ENCODE measurements around the gene GALNT10.

GRCh38 chr5:154428208-154428607, 237.7 kb downstream of the GALNT10 start:
- TF ChIP-seq, protein P1, sequence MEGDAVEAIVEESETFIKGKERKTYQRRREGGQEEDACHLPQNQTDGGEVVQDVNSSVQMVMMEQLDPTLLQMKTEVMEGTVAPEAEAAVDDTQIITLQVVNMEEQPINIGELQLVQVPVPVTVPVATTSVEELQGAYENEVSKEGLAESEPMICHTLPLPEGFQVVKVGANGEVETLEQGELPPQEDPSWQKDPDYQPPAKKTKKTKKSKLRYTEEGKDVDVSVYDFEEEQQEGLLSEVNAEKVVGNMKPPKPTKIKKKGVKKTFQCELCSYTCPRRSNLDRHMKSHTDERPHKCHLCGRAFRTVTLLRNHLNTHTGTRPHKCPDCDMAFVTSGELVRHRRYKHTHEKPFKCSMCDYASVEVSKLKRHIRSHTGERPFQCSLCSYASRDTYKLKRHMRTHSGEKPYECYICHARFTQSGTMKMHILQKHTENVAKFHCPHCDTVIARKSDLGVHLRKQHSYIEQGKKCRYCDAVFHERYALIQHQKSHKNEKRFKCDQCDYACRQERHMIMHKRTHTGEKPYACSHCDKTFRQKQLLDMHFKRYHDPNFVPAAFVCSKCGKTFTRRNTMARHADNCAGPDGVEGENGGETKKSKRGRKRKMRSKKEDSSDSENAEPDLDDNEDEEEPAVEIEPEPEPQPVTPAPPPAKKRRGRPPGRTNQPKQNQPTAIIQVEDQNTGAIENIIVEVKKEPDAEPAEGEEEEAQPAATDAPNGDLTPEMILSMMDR (IDR thresholded peaks at IDR 0.05), result no peak
- no peak for TF ChIP-seq POLR2A (IDR thresholded peaks at IDR 0.05)

Data from lower leg skin (tissue), 3 donors.